GM18520 (cell line): ENCODE results near the gene ZNF329.
"Not testable (repeated sequence)": the region's sequence is repeated elsewhere in the genome, so short reads cannot be mapped to it uniquely, and the experiment has no call there.

ENCODE experiments used
- ATAC-seq: cut with Tn5 transposase; IDR thresholded peaks from one replicate; pipeline ENCODE4 v1.9.1; 2021; ENCODE audit not compliant: unreplicated experiment

Gene ZNF329

DNA sequence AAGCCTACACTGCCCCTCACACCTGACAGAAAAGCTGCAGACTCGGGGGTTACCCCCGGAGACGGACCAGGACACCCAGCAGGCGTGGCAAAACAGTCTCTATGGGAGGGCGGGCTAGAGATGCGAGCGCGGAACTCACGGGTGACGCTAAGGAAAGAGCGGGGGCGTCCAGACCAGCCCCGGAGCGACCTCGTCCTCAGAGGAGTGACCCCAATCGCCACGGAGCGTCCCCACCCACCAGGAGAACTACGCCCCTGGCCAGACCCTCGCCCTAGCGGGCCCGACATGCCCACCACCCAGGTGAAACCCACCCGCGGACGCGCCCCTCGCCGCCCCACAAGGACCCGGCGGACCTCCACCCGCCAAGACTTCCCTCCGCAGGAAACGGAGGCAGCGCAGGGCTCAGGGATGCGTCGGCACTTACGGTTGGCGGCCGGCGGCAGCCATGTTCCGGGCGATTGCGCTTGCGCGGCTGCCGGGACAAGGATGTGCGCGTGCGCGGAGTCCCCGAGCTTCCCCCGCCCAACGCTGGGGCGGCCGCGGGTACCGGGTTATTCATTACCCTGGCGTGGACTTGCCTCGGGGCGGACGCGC is at the start of gene ZNF329:
Gene ZNF329 (minus strand): TSS at position 462 of the 594 bp plus-strand sequence. CDS start 21,286 bp downstream, outside the sequence.
- peak; percentile 50 for ATAC-seq

DNA sequence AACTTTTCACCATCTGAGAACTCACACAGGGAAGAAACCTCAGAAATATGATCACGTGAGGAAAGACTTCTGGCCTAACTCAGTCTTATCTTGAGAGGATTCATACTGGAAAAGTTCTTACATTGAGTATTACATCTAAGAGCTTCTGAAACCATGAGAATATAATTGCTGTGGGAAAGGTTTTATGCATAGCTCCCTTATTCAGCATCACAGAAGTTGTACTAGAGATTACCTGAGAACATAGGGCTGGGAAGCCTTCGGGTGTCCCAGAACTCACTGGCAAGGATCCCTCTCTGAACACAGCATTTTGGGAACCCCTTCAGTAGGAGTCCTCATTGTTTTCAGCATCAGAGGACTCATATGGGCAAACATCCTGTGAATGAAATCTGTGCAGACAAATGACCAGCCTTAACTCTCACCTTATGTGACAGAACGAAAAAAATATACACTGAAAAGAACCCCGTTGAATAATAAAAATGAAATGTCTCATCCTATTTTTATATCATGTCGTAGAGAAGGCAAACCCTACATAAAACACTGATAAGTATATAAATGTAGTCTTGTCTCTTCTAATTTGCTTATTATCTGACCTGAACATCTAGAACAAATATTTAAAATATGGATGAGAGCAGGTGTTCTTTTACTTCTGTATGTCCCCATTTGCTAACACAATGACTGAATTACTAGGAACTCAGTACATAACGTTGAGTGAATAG is 46.5 kb upstream of the ZNF329 start:
- ATAC-seq = no peak

DNA sequence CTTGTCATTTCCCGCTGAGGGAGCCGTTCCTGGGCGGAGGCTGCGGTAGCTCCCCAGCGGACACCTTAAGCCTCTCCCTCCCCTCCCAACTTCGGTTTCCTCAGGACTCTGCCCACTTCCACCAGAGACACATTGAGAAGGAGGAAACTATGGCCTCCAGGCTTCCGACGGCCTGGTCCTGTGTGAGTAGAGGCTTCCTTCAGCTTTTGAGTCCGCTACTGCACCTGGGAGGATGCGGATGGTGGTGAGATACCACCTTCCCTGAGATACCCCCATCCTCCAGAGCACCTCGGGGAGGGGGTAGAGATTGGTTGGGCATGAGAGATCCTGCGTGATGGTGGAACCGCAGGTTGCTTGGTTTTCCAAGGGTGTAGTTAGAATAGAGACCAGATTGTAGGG is 33.2 kb upstream of the ZNF329 start:
- no peak for ATAC-seq

DNA sequence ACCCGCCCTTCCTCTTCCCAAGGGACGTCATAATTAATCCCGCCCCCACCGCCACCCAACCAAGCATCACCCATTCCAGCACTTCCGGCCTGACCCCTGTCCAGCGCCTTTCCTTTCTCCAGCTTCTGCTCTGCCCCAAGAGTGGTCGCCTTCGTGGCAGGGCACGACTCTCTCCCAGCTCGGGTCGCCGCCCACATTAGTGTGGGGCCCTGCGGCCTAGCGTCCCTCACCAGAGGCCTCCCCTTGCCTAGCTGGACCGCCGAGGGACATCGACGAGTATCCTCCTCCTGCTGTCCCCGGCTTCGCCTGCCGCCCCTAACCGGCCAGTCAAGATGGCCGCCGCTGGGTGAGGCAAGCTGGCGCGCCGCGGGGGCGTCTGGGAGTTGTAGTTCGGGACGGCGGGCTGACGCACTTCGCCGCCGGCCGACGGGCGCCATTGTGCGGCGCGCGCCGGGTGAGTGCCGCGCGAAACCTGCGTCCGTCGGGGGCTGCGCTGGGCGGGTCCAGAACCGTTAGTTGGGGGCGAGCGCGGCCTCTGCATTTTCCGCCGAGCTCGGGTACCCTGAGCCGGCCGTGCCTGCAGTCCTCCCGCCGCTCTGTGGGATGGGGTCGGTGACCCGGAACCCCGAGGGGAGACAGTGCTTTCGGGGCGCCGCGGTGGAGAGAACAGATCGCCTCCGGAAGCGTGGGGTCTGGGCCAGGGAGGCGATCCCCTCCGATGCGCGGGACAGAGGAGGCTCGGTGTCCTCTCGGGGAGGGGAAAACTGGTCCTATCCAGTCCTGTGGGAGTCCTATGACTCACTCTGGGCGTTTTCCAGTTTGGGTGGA is 32.6 kb upstream of the ZNF329 start, which contains the start of gene ZNF274:
Gene ZNF274 (plus strand): TSS at position 73 of the 828 bp plus-strand sequence. CDS start 905 bp downstream, outside the sequence.
- peak; percentile 90 for ATAC-seq

DNA sequence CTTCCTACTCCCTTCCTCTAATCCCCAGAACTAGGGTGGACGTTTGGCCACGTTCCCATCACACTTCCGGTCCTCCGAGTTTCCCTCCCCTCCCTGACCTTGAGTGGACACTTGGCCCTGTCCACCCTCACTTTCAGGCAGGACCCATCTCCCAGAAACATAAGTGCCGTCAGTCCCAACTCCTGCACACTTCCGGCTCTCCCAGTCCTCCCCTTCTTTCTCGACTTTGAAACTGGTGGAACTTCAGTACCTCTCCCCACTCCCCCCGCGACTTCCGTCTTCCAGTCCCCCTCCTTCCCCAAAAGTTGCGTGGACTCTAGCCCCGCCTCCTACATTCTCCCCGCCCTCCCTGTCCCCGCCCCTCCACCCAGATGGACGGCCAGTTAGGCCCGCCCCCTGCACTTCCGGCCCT is 32.0 kb upstream of the ZNF329 start:
- ATAC-seq = no peak

DNA sequence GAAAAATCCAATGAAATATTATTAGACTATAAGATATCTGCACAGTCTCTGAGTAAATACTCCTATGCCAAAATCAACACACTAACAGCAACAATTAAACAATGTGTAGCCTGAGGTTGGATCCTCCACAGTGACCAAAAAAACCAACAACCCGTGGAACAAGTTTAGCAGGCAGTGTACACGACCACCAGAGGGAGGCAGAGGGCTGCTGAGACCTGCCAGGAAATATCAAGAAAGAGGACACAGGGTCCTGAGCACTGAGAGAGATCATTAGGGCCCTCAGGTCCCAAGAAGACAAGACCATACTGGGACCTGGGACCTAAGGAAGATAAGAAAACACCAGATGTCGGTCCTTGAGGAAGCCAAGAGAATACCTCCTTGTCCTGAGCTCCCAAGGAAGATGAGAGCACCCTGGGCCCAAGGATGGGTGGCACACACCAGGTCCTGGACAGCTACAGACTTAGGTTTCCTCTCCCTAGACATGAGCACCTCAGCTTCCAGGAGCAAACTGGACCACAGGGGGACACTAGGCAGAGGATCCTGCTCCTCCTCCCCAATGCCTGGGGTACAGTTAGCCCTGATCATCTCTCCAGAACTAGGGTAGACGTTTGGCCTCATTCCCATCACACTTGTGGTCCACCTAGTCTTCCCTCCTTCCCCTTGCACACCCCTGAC is 31.4 kb upstream of the ZNF329 start:
- no peak for ATAC-seq

DNA sequence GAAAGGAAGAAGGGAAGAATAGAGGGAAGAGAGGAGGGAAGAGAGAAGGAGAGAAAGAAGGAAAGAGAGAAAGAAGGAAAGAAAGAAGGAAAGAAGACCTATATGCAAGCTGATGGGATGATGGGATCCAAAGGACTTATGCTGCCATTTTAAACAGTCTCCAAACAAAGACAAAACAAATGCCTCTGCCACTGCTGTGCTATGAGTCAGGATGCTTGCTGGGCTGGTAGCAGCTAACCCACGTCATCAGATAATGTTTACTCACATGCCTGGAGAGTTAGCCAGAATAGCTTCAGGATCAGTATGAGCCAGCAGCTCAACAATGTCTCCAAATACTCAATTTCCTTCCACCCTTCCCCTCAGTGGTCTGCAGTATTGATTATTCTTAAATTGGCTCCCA is 20.3 kb upstream of the ZNF329 start:
- no peak for ATAC-seq

DNA sequence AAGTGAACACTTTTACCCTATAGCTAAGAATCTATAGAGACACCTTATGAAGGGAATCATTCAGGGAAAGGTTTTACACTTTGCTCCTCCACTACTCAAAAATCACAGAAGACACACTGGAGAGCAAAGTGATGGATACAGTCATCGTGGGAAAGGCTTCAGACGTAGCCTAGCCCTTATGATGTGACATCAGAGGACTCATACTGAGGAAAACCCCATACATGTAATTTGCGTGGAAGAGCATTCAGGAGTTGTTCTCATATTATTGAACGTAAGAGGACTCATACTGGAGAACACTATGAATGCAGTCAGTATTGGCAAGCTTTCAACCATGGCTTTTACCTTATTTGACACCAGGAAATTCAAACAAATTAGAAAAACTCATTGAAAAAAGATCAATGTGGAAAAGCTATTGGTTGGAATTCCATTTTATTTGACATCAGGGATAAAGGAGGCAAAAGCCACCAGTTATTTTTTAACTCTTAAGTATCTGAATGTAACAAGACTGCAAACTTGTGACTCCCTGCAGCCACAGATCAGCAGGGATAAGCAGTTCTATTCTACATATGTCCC is 16.2 kb upstream of the ZNF329 start:
- ATAC-seq = no peak

DNA sequence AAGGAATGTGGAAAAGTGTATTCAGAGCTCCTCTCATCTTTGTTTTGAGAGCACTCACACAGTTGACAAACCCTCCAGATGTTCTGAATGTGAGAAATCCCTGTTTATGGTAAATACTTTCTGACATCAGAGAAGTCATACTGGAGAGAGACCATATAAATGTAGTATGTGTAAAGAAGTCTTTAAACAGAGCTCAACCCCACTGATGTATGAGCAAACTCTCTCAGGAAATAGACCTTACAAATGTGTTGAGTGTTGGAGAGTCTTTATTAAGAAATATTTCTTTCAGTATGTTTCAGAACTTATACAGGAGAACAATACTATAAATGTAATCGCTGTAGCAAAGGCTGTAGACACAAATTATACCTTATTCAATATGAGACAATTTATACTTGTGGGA is 15.7 kb upstream of the ZNF329 start:
- no peak for ATAC-seq

DNA sequence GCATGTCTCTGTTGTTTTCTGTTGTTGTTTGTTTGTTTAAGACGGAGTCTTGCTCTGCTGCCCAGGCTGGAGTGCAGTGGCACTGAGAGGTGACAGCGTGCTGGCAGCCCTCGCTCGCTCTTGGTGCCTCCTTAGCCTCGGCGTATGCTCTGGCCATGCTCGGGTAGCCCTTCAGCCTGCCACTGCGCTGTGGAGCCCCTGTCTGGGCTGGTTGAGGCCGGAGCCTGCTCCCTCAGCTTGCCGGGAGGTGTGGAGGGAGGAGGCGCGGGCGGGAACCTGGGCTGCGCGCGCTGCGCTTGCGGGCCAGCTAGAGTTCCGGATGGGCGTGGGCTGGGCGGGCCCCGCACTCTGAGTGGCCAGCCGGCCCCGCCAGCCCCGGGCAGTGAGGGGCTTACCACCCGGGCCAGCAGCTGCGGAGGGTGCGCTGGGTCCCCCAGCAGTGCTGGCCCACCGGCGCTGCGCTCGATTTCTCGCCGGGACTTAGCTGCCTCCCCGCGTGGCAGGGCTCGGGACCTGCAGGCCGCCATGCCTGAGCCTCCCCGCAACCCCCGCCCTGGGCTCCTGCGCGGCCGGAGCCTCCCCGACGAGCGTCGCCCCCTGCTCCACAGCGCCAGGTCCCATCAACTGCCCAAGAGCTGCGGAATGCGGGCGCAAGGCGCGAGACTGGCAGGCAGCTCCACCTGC is 6.6 kb upstream of the ZNF329 start:
- no peak for ATAC-seq

DNA sequence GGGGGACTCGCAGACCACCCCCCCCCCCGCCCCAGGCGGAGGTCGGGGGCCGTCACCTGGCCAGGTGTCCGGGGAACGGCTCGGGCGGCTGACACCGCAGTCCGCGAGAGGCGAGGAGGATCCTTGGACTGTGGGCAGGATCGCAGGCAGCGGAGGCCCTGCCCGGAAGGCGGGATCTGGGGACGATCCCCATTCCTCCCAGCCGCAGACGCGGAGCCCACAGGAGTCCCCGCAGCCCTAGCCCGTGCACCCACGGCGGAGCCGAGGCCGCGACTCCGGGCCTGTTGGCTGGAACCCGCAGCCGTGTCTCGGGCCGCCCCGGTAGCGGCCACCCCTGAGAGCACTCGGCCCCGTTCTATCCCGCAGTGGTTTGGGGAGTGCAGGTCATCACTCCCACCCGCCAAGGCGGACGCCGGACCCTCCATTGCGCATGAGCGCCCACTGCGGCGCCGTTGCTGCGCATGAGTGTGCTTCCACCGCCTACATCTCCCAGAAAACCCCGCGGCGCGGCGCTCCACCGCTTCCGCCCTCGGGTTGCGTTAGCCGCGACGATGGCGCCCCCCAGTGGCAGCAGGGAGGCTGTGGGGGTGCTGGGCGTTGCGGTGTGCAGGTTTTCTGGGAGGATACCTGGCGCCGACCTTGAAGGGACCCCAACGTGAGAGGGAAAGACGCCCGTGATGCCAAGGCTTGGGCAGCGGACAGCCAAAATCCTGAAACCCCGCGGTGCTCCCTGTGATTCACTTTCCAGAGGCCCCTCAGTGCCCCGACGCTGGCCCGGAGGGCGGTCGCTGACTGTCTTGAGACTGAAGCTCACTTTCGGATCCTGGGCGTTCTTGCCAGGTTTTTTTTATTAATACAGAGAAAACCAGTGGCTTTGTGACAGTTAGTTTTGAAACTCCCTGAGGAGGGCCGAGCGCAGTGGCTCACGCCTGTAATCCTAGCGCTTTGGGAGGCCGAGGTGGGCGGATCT is 4.4 kb upstream of the ZNF329 start:
- peak; percentile 62 for ATAC-seq

DNA sequence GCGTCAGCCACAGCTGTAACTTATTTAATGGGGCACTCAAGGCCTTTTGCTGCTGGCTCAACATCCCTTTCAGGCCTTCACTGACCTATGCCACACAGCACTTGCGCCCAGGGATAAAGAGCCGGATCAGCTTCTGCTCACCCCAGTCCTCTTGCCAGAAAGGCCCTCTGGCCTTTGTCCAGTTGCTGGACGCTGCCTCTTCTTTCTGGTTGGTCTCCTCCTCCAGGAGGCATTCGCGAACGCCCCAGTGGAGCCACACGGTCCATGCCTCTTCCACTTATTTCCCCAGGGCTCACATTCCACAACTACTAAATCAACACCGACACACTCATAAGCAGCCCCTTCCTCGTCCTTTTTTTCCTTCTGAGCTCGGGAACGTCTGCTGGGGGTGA is 3.7 kb upstream of the ZNF329 start:
- ATAC-seq = no peak

DNA sequence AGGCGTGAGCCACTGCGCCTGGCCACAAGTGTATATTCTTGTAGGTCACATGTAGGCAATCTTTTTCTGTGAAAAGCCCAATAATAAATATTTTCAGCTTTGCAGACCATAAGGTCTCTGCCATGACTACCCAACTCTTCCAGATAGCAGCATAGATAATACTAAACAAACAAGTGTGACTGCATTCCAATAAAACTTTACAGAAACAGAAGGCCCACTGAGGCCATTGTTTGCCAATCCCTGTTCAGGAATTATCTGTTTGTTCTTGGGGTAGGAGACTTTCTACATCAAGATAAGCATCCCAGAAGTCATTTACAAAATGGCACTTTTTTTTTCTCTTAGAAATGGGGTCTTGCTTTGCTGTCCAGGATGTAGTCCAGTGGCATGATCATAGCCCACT is 2.8 kb upstream of the ZNF329 start:
- no peak for ATAC-seq

DNA sequence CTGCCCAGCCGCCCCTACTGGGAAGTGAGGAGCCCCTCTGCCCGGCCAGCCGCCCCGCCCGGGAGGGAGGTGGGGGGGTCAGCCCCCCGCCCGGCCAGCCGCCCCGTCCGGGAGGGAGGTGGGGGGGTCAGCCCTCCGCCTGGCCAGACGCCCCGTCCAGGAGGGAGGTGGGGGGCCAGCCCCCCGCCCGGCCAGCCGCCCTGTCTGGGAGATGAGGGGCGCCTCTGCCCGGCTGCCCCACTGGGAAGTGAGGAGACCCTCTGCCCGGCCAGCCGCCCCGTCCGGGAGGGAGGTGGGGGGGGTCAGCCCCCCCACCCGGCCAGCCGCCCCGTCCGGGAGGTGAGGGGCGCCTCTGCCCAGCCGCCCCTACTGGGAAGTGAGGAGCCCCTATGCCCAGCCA is 3.1 kb downstream of the ZNF329 start:
- ATAC-seq = not testable (repeated sequence)

DNA sequence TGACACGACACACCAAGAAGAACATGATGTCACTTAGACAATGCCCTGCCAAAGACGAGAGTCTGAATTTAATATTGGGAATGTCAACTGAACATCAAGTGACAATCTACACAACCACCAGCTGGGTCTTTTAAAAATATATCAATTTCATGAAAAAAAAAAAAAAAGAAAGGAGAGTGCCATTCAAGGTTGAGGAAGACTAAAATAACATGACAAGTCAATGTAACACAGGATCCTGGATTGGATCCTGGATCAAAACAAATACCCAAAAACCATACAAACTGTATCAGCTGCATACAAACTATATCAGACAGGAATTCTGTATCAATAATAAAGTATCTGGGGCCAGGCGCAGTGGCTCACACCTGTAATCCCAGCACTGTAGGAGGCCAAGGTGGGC is 4.7 kb downstream of the ZNF329 start:
- ATAC-seq = no peak

DNA sequence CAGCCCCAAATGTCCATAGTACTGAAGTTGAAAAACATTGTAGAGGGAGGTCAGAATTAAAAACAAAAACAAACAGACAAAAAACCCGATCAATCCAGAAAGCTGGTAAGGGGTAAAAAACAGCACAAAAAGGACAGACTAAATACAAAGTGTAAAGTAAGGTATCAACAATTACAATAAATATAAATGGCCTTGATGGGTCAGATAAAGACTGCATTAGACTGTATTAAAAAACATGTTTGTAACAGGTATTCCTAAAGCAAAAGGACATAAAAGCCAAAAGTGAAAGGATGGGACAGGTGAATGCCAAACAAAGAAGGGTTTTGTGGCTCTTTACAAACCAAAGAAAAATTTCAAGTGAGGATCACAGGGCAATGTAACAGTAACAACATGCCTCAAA is 16.3 kb downstream of the ZNF329 start:
- no peak for ATAC-seq

DNA sequence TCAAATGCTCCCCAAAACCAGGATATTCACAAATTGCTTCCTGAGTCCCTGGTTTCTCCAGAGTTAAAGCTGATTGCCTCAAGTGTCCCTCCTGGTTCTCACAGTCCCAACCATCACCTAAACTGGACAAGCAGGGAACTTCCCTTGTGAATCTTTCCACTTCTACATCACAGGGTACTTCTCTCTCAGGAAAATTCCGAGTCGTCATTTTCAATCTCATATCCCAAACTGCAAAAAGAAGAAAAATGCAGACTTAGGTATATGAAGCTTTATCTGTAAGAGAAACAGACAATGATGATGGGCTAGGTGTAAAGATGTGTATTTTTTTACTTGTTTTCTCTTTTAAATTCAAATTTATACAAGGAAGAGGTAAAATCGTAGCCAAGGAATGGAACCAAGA is 21.3 kb downstream of the ZNF329 start:
- no peak for ATAC-seq

DNA sequence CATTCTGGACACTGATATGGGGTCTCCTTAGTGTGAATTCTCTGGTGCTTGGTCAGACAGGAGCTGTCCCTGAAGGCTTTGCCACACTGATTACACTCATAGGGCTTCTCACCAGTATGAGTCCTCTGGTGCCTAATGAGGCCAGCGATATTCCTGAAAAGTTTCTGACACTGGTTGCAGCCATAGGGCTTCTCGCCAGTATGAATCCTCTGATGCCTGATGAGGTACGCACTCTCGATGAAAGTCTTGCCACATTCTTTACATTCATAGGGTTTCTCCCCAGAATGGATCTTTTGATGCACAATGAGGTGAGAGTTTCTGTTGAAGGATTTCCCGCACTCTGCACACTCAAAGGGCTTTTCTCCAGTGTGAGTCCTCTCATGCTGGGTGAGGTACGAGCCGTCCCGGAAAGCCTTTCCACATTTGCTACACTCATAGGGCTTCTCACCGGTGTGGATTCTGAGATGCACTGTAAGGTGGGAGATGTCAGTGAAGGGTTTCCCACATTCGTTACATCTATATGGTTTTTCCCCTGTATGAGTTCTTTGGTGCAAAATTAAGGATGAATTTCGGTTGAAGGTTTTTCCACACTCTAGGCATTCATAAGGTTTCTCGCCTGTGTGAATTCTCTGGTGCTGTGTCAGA is 22.4 kb downstream of the ZNF329 start:
- ATAC-seq = no peak

DNA sequence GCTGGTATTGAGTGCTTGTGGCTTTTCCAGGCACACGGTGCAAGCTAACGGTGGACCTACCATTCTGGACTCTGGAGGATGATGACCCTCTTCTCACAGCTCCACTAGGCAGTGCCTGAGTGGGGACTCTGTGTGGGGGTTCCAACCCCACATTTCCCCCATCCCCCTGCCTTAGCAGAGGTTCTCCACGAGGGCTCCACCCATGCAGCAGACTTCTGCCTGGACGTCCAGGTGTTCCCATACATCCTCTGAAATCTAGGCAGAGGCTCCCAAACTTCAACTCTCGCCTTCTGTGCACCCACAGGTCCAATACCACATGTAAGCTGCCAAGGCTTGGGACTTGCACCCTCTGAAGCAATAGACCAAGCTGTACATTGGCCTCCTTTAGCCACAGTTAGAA is 27.2 kb downstream of the ZNF329 start:
- no peak for ATAC-seq
